Activated CD8-positive, alpha-beta memory T cell treated with anti-CD3 and anti-CD28 coated beads for 1 hour (primary cell): Measurements from ENCODE around the gene MOSPD3.
"Not testable (repeated sequence)": the region's sequence is repeated elsewhere in the genome, so short reads cannot be mapped to it uniquely, and the experiment has no call there.

Source experiments
- DNase-seq, 2 donors: peaks; one replicate each; pipeline ENCODE4 v3.0.0-alpha.2; 2020; ENCODE audit warnings: low read depth in 1 of 2; ENCODE audit errors: extremely low read depth in 1 of 2

The MOSPD3 gene, protein sequence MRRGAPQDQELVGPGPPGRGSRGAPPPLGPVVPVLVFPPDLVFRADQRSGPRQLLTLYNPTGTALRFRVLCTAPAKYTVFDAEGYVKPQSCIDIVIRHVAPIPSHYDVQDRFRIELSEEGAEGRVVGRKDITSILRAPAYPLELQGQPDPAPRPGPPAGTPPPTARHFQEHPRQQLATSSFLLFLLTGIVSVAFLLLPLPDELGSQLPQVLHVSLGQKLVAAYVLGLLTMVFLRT

GRCh38 chr7:100611983-100612729 lies at the start of gene MOSPD3:
Gene MOSPD3 (plus strand): TSS chr7:100612540. CDS start chr7:100612792, 252 bp downstream.
- DNase-seq = peak; percentile 93 to 96

GRCh38 chr7:100563100-100563564 lies 49.2 kb upstream of the MOSPD3 start:
- no peak for DNase-seq

DNA sequence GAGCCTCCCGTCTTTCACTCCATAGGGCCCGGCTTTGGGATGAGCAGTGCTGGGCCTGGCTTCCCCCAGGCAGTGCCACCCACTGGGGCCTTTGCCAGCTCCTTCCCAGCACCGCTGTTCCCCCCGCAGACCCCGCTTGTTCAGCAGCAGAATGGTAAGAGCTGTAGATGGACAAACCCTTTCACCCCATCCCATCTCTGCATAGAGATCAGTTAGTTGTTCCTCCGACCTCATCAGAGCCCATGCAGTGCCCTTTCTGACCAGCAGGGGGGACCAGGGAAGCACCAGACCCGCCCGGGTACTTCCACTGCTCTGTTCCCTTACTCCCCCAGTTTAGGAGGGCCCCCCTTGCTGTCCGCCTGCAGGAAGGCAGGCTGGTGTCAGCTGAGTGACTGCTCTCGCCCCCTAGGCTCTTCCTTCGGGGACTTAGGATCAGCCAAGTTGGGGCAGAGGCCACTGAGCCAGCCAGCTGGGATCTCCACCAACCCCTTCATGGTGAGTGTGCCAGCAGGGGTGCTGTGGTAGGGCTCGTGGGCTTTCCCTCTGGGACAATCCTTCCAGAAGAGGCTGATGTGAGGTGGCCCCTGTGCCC lies 48.4 kb upstream of the MOSPD3 start:
- DNase-seq = peak; percentile 70 to 82

DNA sequence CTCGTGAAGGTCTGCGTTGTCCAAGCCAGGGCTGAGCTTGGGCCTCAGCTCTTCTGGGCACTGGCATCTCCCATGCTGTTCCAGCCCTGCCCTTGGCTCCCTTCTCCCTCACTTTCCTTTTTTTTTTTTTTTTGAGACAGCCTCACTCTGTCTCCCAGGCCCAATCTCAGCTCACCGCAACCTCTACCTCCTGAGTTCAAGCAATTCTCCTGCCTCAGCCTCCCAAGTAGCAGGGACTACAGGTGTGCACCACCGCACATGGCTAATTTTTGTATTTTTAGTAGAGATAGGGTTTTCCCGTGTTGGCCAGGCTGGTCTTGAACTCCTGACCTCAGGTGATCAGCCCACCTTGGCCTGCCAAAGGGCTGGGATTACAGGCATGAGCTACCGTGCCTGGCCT lies 47.9 kb upstream of the MOSPD3 start:
- not testable (repeated sequence) for DNase-seq

DNA sequence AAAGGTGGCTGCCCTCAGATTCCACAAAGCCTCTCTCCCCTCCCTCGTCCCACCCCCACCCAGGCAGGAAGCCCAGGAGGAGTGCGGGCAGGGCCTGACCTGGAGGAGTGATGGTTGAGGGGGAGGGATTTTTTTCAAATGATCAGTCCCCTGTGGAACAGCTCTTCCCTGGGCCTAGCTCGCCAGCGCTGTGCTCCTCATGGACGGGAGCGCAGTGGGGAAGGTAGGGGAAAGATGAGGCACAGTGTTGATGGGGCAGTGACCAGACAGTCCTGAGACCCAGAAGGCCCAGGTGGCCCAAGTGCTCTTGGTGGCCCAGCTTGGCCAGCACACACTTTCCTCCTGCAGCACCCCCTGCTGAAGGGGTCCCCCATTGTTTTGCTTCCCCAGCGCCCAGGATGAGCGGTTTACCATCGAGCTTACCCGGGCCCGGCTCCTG lies 47.2 kb upstream of the MOSPD3 start:
- no peak for DNase-seq

GRCh38 chr7:100566018-100566531 lies 46.3 kb upstream of the MOSPD3 start:
- no peak for DNase-seq

- no peak for DNase-seq
These were observed 45.2 kb upstream of the MOSPD3 start for GRCh38 chr7:100567031-100567730.

GRCh38 chr7:100567751-100568175 lies 44.6 kb upstream of the MOSPD3 start:
- no peak for DNase-seq

DNA sequence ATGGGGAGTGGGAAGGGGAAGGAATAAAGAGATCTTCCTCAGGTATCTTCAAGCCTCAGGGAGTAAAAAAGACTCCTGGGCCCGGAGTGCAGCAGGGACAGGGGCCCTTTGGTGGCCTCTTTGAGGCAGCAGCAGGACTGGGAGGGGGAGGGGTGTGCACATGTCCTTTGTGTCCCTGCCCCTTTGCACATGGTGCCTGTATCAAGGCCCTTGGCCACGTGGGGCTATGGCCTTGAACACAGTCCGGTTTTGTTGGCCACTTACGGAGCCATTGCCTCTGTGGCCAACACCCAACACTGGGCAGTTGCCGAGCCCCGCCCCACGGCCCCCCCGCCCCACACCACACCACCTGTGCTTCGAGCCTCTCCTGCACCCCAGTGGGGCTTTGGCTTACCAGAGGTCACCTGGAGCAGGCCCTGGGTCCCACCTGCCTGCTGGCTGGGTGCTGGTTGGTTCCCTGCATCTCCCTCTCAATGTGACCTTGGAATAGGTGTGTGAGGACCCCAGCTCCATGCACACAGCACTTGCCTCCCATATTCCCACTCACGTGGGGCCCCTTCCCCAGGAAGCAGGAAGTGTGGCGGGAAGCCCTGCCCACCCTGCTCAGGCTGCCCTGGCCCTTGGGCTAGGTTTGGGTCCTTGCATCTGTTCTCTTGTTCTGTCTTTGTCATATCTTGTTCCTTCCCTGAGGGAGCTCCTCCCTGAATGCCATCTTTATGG lies 44.0 kb upstream of the MOSPD3 start:
- DNase-seq = no peak

DNA sequence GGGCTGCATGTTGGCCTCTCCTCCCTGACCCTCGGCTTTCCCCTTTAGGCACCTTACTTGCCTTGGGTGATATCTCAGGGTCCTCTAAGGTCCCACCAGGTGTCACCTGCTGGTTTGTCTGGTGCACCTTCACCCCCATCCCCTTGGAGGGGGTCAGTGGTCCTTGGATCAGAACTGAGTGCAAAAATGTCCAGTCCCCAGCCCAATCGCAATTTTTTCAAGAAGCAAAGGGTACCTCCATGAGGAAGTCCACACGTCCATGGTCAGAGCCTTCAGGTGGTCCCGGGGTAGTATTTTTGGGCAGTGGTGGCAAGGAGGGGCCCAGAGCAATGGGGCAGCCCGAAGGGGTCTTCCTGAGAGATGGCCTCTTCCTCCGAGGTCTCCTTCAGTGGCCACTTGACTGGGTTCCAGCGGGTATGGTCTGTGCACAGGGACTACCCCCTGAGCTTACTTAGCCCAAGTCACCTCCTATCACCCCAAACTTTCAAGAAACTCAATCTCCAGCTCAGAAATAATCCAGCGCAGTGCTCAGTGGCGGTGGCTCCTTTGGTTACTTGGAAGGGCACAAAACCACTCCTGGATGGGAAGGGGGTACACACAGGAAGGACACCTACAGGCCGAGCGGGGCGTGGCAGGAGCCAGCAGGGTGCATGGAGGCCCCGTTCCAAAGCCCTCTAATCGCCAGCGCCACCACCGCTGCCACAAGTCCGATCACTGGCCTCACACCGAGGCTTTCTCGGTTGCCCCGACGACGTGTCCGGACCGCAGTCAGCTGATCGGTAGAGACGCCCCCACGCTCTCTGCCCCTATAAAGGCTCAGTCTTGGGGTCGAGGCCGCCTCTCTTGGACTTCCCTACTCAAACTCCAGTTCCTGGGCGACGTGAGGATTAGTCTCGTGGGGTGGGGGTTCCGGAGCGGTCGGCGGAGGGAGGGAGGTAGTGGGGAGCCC lies 43.2 kb upstream of the MOSPD3 start:
- DNase-seq = no peak

GRCh38 chr7:100570954-100571828 lies 41.1 kb upstream of the MOSPD3 start:
- DNase-seq = no peak

- DNase-seq = no peak
These were observed 40.6 kb upstream of the MOSPD3 start for GRCh38 chr7:100571829-100572116.

- DNase-seq = no peak
These were observed 39.9 kb upstream of the MOSPD3 start for GRCh38 chr7:100572281-100572948.

- DNase-seq = no peak
These were observed 39.2 kb upstream of the MOSPD3 start for GRCh38 chr7:100572949-100573675.

DNA sequence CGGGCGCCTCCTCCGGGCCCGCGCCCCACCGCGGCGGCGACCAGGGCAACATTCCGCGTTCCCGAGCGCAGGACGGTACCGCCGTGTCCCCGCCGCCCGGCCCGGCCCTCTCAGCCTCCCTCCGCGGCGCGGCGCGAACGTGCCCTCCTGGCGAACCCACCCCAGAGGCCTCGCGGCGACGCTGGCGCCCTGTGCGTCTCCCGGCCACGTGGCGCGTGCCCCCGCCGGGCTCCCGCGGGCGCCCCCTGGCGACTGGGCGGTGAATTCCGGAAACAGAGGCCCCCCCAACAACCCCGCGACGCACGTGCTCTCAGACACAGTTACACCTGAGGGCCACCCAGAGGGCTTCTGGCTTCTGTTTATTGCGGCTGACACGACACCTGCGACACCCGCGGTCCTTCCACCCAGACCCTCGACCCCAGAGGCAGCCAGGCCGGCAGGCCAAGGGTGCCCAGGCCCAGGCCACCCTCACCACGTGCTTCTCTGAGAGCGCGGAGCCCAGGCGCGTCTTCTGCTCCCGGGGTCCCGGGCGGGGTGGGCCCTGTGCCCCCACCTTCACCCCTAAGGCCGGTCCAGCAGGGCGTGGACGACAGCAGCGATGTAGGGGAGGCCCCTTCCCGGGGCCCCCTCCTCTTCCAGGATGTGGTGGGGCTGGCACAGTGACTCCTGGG lies 38.5 kb upstream of the MOSPD3 start, which contains the start of gene SAP25:
Gene SAP25 (minus strand): TSS at position 210 of the 671 bp plus-strand sequence. CDS start 158 bp downstream, at position 52.
- DNase-seq = no peak

- DNase-seq = no peak
These were observed 37.8 kb upstream of the MOSPD3 start for GRCh38 chr7:100574362-100575205.
